Smooth muscle cell (in vitro differentiated cells): ENCODE results near the gene MSTO1. TPM values are rescaled to one million over a fixed set of nuclear protein-coding genes. Genes with fewer than 3 reads are reported as not detected.
A peak's percentile ranks its signal among the peaks of the same experiment; 100 is the strongest.

Source experiments
- DNase-seq: peaks from one replicate; lab custom pipeline; 2025; ENCODE audit not compliant: unreplicated experiment; lab: John Stamatoyannopoulos, UW
- H2AFZ ChIP-seq: fragments of 200-600 bp; sonication (generic); 2 replicates; pipeline ENCODE4 v1.6.0; 2016; ENCODE audit warnings: antibody characterized with exemption, low read depth, mild to moderate bottlenecking
- H3F3A ChIP-seq: fragments of 200-600 bp; sonication (generic); 2 replicates; pipeline ENCODE4 v1.6.0; 2017; ENCODE audit warnings: antibody characterized with exemption, low read depth
- H3K27ac ChIP-seq: fragments of 200-600 bp; sonication (generic); 2 replicates; pipeline ENCODE4 v1.5.1; 2016; ENCODE audit warnings: low read depth, mild to moderate bottlenecking
- H3K27me3 ChIP-seq: fragments of 200-600 bp; sonication (generic); 2 replicates; pipeline ENCODE4 v1.6.1; 2016; ENCODE audit warnings: low read depth, mild to moderate bottlenecking
- H3K36me3 ChIP-seq: fragments of 200-600 bp; sonication (generic); 2 replicates; pipeline ENCODE4 v1.5.1; 2016; ENCODE audit warnings: low read depth
- H3K4me1 ChIP-seq: fragments of 200-600 bp; sonication (generic); 2 replicates; pipeline ENCODE4 v1.5.1; 2016; ENCODE audit warnings: low read depth
- H3K4me2 ChIP-seq: fragments of 200-600 bp; sonication (generic); 2 replicates; pipeline ENCODE4 v1.6.0; 2016; ENCODE audit warnings: mild to moderate bottlenecking
- H3K4me3 ChIP-seq: fragments of 200-600 bp; sonication (generic); 2 replicates; pipeline ENCODE4 v1.5.1; 2016; ENCODE audit warnings: mild to moderate bottlenecking
- H3K79me2 ChIP-seq: fragments of 200-600 bp; sonication (generic); 2 replicates; pipeline ENCODE4 v1.6.0; 2016; ENCODE audit warnings: low read depth, mild to moderate bottlenecking
- H3K9ac ChIP-seq: fragments of 200-600 bp; sonication (generic); 2 replicates; pipeline ENCODE4 v1.6.0; 2016; ENCODE audit warnings: low read depth
- H3K9me3 ChIP-seq: fragments of 200-600 bp; sonication (generic); replicated peaks from 2 replicates; pipeline ENCODE4 v1.5.1; 2016; ENCODE audit warnings: low read depth
- H4K20me1 ChIP-seq: fragments of 200-600 bp; sonication (generic); 2 replicates; pipeline ENCODE4 v1.6.0; 2016; ENCODE audit warnings: low read depth
- CTCF ChIP-seq: fragments of 200-600 bp; sonication (generic); IDR thresholded peaks from 2 replicates; pipeline ENCODE4 v1.5.1; 2017; ENCODE audit warnings: borderline replicate concordance, mild to moderate bottlenecking, antibody characterized with exemption; ENCODE audit not compliant: insufficient read depth, poor library complexity, severe bottlenecking
- WGBS: methylation state at CpG from one replicate; pipeline ENCODE4 v1.1.7; 2016; ENCODE audit warnings: low lambda C conversion rate; 5-methylcytosine and 5-hydroxymethylcytosine counted together
- polyA plus RNA-seq: library from polyadenylated mRNA; unstranded; fragments of >200 nt; fragmentation: Nextera tagmentation; extraction: Ambion mirVana; gene quantifications from 2 replicates; pipeline ENCODE4 v1.2.1, GENCODE V29; 2016
- total RNA-seq: library from RNA; depleted of rRNA; stranded (reverse); fragments of >200 nt; gene quantifications from 2 replicates; pipeline ENCODE4 v1.2.3, GENCODE V29; 2014

MSTO1 gene
- total and polyA plus RNA-seq, 2 experiments from 2014 or later, result 17.5 to 41.2 TPM

GRCh38 chr1:155649676-155650075 lies 39.7 kb downstream of the MSTO1 start:
- Histone ChIP-seq H3K4me1 (peaks cover 4% of the 10 kb centered on the region), H4K20me1 (no peaks in the 10 kb centered on the region), H3F3A (no peaks in the 10 kb centered on the region), H3K9me3 (no peaks in the 10 kb centered on the region), H2AFZ (no peak overlapping the region), H3K27ac (no peak overlapping the region), H3K79me2 (no peaks in the 10 kb centered on the region), H3K4me3 (no peak overlapping the region), H3K27me3 (no peaks in the 10 kb centered on the region), H3K4me2 (no peak overlapping the region), H3K36me3 (no peaks in the 10 kb centered on the region), H3K9ac (no peak overlapping the region)
- no peak for TF ChIP-seq CTCF
- DNase-seq, result no peak

GRCh38 chr1:155650231-155650757 lies 40.3 kb downstream of the MSTO1 start:
- Histone ChIP-seq H3K27me3 (no peaks in the 10 kb centered on the region), H4K20me1 (no peaks in the 10 kb centered on the region), H3K9ac (no peak overlapping the region), H3K36me3 (no peaks in the 10 kb centered on the region), H3K27ac (peak overlapping the region; percentile 85), H3K4me3 (no peak overlapping the region), H3F3A (no peaks in the 10 kb centered on the region), H3K9me3 (no peaks in the 10 kb centered on the region), H3K4me2 (no peak overlapping the region), H2AFZ (no peak overlapping the region), H3K79me2 (no peaks in the 10 kb centered on the region), H3K4me1 (peaks cover 4% of the 10 kb centered on the region)
- 95% methylated on average over 7 of the region's 7 CpGs for WGBS
- DNase-seq, result no peak
- no peak for TF ChIP-seq CTCF

GRCh38 chr1:155651861-155652661 lies 42.0 kb downstream of the MSTO1 start:
- Histone ChIP-seq H3K27ac (peak overlapping the region; percentile 85), H3K27me3 (no peaks in the 10 kb centered on the region)

More at GRCh38 chr1:155651861-155652661, 42.0 kb downstream of the MSTO1 start:
- Histone ChIP-seq H3K4me1 (peaks cover 4% of the 10 kb centered on the region), H3K9ac (peak overlapping the region; percentile 51), H4K20me1 (no peaks in the 10 kb centered on the region), H3K36me3 (no peaks in the 10 kb centered on the region), H3K4me3 (no peak overlapping the region), H3K4me2 (peak overlapping the region; percentile 16), H3K79me2 (no peaks in the 10 kb centered on the region), H2AFZ (no peak overlapping the region), H3F3A (no peaks in the 10 kb centered on the region), H3K9me3 (no peaks in the 10 kb centered on the region)
- no peak for DNase-seq
- TF ChIP-seq CTCF, result no peak
- WGBS, result 83% methylated on average over 3 of the region's 3 CpGs
